ENCODE data around the gene ZNF564.
"Not testable (repeated sequence)": the region's sequence is repeated elsewhere in the genome, so short reads cannot be mapped to it uniquely, and the experiment has no call there.

Gene ZNF564

DNA sequence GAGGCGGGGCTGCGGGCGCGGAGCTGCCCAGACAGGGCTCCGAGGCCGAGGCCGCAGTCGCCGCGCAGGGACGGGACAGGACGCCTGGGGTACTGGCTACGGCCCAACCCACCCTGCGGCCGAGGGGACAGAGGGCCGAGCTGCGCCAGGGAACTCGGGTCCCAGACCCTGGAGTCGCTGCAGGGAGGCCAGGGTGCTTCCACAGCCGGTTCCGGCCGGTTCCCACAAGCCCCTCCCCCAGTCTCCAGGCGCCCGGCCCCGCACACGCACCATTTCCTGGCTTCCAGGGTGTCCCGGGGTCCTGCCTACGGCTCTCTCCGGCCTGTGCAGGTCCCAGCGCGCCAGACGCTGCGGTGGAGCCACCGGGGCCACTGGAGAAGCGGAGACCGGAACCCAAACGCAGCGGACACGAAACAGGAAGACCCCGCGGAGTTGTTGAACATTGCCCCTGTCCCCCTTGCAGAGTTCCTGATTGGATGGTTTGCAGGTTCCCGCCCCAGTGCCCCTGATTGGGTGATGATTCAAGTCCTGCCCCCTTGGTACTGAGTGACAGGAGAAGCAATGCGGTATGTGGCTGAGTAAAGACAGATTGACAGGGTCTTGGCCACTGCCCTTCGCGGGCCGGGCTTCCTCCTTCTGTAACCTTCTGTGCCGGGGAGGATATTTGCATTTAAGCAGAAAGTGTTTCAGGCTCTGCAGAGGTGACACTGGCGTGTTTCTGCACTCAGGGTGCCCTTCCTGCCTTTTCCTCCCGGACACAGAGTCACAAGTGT lies at the start of gene ZNF564:
TSS of gene ZNF564 (minus strand) at position 423 of the 773 bp plus-strand sequence. CDS start at position 273, 150 bp downstream.
- peak; percentile 99 for DNase-seq (ENCODE audit: low spot score)

DNA sequence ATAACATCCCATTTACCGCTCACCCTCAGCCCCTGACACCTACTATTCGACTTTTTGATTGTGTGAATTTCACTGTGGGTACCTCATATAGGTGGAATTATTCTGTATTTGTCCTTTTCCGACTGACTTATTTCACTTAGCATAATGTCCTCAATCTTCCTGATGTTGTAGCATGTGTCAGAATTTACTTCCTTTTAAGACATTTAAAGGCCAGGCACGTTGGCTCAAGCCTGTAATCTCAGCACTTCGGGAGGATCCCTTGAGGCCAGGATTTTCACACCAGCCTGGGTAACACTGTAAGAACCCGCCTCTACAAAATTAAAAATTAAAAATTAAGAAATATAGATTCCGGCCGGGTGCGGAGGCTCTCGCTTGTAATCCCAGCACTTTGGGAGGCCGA lies 46.3 kb upstream of the ZNF564 start:
- no peak for DNase-seq (ENCODE audit: low spot score)

DNA sequence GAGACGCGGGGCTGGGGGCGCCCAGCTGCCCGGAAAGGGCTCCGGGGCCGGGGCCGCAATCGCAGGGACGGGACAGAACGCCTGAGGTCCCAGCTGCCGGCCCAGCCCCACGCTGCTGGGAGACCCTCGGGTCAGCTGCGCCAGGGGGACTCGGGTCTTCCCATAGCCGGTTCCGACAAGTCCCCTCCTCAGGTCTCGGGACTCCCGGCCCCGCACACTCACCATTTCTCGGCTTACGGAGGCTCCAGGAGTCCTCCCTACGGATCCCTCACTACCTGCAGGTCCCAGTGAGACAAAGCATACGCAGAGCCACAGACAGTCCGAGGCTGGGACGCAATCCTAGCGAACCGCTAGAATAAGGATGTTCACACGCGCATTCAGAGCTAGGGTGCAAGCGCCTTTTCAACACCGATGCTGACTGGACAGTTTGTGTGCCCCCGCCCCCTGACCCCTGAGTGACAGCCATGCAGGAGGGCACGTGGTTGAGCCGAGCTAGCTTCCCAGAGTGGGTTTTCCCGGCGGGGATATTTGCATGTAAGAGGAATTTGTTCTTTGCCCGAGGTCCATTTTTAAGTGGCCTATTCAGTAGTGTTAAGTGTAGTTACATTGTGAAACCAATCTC lies 45.8 kb upstream of the ZNF564 start:
- no peak for DNase-seq (ENCODE audit: low spot score)

DNA sequence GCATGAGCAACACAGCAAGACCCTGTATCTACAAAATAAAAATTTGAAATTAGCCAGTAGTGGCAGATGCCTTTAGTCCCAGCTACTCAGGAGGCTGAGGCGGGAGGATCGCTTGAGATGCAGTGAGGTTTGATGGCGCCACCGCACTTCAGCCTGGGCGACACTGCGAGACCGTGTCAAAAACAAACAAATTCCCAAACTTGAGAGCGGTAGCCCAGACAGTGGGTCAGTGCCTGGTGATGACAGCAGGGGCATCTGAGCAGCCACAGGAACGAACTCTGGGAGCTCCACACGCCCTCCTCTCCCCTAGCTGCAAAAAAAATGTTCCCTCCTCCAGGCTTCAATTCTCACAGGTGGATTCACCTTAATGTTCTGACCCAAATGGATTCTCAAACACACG lies 45.2 kb upstream of the ZNF564 start:
- DNase-seq (ENCODE audit: low spot score) = no peak

DNA sequence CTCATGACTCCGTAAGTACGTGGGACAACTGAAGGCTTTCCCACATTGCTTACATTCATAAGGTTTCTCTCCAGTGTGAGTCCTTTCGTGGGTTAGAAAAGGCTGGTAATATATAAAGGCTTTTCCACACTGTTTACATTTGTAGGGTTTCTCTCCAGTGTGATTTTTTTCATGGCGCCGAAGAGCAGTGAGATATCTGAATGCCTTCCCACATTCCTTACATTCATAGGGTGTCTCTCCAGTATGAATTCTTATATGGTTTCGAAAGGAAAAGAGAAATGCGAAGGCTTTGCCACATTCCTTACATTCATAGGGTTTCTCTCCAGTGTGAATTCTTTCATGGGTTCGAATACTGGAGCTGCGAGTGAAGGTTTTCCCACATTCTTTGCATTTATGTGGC lies 29.8 kb upstream of the ZNF564 start:
- no peak for DNase-seq (ENCODE audit: low spot score)

DNA sequence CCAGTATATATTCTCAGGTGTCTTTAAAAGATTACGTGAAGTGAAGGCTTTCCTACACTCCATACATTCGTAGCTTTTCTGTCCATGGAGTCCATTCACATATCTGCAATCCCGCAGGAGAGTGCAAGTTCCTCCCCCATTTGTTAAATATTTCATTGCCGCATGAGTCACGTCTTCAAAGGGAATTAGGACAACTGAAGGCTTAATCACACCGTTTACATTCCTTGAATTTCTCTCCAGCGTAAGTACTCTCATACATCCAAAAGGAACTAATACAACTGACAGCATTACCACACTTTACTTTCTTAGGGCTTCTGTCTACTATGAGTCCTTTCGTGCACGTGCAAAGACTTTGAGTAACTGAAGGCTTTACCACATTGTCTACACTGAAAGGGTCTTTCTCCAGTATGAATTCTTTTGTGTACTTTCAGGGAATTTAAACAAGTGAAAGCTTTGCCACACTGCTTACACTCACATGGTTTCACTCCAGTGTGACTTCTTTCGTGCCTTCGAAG lies 29.0 kb upstream of the ZNF564 start:
- no peak for DNase-seq (ENCODE audit: low spot score)

DNA sequence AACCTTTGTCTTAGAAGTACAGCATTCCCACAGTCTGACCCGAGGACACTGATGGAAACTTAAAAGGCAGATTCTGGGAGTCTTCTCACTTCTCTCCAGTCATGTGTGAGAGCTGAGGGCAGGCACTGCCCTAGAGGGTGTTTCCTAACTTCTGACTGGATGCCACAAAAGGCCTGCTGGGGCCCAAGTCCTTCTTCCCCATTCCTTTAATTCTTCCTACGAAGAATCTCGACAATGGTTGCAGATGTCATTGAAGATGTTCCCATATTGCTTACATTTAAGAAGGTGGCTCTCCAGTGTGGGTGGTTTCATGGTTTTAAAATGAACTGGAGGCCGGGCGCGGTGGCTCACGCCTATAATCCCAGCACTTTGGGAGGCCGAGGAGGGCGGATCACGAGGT lies 27.4 kb upstream of the ZNF564 start:
- no peak for DNase-seq (ENCODE audit: low spot score)

DNA sequence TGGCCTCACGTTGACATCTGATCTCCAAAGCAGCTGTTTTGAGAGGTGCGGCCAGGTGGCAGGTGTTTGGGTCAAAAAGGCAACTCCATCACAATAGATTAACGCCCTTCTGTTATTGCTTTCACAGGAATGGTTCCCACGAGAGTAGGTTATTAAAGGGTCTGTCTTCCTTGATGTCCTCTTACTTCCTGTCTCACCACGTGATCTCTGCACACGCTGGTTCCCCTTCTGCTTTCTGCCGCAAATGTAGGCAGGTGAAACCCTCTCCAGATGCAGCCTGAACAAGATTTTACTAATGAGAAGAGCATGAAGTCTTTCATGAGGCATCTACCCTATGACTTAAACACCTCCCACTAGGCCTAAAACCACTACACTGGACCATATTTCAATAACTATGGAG lies 22.8 kb upstream of the ZNF564 start:
- peak; percentile 62 for DNase-seq (ENCODE audit: low spot score)

DNA sequence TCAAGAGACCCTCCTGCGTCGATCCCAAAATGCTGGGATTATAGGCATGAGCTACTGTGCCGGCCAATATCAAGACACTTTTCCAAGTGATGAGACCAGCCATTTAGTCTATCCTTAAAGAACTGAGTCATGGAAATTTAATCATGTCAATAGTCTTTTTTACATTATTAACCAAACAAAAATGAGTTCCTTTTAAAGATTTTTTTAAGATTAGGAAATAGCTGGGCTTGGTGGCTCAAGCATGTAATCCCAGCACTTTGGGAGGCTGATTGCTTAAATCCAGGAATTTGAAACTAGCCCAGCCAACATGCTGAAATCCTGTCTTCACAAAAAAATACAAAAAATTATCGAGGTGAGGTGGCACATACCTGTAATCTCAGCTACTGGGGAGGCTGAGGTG lies 16.7 kb upstream of the ZNF564 start:
- DNase-seq (ENCODE audit: low spot score) = no peak

DNA sequence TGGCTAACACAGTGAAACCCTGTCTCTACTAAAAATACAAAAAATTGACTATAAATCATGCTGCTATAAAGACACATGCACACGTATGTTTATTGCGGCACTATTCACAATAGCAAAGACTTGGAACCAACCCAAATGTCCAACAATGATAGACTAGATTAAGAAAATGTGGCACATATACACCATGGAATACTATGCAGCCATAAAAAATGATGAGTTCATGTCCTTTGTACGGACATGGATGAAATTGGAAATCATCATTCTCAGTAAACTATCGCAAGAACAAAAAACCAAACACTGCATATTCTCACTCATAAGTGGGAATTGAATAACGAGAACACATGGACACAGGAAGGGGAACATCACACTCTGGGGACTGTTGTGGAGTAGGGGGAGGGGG lies 15.1 kb upstream of the ZNF564 start:
- DNase-seq (ENCODE audit: low spot score) = not testable (repeated sequence)

DNA sequence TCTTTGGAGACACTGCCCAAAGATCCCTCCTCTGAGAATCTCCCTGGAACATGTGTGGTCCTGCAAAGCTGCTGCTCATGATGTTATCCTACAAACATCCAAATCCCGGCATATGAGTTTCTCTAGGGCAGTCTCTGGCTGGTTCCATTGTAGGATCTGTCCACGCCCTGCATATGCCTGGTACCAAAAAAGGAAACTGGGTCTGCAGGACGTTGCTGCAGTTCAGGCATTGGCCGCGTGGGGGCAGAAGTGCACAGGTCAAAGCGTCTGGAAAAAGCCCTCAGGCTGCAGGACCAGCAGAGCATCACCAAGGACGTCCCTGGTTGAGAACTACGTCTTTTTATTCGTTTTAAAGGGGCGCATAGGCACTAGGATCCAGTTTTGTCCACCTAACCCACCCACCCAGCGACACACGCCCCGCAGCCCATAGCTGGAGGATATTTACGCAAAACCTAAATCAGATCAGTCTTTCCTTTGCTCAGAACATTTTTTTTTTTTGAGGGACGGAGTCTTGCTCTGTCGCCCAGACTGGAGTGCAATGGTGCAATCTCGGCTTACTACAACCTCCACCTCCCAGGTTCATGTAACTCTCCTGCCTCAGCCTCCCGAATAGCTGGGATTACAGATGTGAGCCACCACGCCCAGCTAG lies 12.9 kb upstream of the ZNF564 start:
- DNase-seq (ENCODE audit: low spot score) = peak; percentile 91

DNA sequence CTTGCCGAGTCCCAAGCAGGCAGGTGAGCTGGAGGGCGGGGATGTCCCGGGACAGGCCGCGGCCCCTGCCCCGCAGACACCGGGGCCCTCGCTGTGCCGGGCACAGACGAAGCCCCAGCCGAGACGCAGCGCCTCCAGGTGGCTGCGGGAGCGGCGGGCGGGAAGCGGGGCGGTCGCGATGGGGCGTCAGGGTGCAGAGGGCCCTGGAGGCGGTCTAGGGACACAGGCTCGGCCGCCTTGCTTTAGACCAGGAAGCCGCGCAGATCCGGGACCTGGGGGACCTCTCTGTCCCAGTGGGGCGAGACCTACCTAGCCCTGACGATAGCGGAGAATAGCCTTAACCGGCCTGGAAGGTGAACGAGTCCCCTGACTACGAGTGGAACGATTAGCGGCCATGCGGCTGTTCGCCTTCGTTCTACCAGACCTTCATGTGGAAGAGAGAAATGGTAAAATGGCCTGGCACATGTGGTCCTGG lies 4.2 kb upstream of the ZNF564 start:
- DNase-seq (ENCODE audit: low spot score) = no peak

DNA sequence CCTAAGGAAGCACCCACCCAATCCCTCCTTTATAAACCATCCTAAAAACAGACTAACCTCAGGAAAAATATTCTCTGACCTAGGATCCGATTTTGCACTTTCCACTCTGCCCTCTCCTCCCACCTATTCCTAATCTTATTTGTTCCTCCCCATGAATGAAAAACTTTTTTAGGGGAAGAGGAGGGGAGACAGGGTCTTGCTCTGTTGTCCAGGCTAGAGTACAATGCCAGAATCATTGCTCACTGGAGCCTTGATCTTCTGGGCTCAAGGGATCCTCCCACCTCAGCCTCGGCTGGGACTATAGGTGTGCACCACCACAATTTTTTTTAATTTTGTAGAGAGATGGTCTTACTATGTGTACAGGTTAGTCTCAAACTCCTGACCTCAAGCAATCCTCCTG lies 4.4 kb downstream of the ZNF564 start:
- DNase-seq (ENCODE audit: low spot score) = no peak

DNA sequence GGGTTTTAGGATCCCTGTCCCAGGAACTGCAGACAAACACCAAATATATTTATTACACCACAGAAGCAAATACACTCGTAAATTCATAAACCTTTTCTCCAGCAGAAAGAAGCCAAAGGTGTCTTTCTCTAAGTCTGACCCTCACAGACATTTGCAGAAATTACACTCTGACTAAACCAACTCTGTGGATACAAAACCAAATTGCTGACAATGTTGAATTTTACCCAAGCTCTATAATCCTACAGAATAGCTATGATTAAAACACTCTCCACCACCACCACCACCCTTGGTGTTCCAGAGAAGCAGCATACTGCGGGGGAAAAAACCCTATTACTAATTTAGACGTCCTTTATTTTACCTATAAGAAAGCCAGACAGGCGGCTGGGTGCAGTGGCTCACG lies 5.2 kb downstream of the ZNF564 start:
- no peak for DNase-seq (ENCODE audit: low spot score)

DNA sequence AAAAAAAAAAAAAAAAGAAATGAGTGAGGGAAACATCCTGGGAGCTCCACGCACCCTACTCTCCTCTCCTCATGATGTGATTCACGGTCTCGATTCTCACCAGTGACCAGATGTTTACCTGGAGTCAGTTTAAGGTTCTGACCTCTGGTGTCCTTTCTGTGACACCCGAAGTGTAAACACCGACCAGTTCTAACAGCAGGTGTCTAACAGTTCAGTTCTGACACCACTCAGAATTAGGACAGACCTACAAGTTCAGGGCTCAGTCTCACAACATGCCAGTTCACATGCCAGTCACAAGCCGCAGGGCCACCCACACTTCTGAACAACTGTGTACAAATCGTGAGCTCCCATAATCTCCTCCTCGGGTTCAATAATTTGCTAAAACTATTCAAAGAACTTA lies 6.0 kb downstream of the ZNF564 start:
- DNase-seq (ENCODE audit: low spot score) = no peak

DNA sequence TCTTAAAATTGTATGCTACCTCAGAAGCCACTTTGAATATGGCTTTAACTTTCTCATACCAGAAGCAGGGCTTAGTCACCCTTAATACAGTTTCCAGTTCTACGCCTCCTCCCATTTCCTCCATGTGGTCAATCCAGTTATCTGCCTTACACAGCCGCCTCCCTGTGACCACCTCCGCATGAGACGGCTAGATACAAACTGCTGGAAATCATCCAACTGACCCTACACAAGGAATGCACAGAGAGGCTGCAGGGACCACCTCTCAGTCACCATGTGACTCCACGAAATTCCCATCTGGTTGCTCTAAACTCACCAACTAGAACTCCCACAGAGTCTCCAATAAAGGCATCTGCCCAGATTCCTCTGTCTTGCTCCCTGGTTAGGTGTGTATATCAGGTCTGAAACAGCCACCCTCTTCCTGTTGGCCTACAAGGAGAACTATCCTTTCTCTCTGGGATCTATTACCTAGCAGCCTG lies 6.8 kb downstream of the ZNF564 start:
- no peak for DNase-seq (ENCODE audit: low spot score)

DNA sequence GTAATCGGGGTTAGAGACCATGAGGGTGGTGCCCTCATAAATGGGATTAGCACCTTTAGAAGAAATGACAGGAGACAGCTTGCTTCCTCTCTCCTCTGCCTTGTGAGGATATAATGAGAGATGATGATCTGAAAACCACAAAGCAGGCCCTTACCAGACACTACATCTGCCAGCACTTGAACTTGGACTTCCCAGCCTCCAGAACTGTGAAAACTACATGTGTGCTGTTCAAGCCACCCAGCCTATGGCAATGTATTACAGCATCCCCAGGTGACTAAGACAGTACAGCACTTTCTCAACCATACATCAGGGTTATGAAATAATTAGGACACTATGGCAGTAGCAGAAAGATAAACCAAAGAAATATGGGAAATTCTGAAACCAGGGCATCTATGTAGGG lies 7.4 kb downstream of the ZNF564 start:
- DNase-seq (ENCODE audit: low spot score) = no peak

DNA sequence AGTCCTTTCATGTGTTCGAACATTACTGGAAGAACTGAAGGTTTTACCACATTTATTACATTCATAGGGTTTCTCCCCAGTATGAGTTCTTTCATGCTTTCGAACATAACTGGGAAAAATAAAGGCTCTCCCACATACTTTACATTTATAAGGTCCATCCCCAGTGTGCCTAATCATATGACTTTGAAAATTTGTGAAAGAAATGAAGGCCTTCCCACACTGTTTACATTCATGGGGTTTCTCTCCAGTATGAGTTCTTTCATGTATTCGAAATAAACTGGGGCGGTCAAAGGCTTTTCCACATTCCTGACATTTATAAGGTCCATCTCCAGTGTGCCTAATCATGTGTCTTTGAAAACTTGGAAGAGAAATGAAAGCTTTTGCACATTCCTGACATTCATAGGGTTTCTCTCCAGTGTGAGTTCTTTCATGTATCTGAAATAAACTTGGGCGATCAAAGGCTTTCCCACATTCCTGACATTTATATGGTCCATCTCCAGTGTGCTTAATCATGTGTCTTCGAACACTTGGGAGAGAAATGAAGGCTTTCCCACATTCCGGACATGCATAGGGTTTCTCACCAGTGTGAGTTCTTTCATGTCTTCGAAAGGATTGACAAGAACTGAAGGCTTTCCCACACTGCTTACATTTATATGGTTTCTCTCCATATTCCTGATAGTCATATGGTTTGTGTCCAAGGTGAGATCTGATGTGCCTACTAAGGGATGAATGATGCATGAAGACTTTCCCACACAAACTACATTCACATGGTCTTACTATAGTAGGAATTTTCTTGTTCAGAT lies 24.0 kb downstream of the ZNF564 start:
- peak; percentile 21 for DNase-seq (ENCODE audit: low spot score)

DNA sequence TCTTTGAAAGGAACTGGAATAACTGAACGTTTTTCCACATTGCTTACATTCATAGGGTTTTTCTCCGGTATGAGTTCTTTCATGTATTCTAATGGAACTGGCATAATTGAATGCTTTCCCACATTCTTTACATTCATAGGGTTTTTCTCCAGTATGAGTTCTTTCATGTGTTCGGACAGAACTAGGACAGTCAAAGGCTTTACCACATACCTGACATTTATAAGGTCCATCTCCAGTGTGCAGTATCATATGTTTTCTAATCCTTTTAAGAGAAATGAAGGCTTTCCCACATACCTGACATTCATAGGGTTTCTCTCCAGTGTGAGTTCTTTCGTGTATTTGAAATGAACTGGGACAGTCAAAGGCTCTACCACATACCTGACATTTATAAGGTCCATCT lies 24.7 kb downstream of the ZNF564 start:
- DNase-seq (ENCODE audit: low spot score) = no peak

DNA sequence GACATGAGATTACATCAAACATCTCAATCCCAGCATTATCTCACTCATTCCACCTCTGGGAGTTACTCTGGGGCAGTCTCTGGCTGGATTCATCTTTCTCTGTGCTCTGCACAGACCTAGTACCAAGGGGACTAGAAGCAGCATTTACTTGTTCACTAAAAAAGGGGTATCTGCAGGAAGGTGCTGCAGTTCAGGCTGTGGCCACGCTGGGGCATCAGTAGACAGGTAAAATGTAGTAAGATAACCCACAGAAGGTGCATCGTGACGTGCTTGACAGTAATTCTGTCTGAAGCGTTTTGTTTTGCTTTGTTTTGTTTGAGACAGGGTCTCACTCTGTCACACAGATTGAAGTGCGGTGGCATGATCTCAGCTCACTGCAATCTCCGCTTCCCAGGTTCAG lies 29.3 kb downstream of the ZNF564 start:
- DNase-seq (ENCODE audit: low spot score) = peak; percentile 79

DNA sequence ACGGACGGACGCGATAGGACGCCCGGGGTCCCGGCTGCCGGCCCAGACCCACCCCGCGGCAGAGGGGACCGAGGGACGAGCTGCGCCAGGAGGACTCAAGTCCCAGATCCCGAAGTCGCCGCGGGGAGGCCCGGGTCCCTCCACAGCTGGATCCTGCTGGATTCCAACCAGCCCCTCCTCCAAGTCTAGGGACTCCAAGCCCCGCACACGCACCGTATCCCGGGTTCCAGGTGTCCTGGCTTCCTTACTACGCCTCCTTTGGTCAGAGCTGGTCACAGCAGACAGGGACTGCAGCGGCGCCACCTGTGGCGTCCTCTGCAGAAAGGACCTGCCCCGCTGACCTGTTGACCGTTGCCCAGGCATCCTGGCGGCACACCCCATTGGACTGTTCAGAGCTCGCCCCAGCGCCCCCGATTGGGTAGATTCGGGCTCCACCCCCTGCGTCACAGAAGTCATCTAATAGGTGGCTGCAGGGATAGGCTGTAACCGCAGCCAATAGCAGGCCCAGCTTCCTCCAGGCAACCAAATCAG lies 37.7 kb downstream of the ZNF564 start:
- no peak for DNase-seq (ENCODE audit: low spot score)

DNA sequence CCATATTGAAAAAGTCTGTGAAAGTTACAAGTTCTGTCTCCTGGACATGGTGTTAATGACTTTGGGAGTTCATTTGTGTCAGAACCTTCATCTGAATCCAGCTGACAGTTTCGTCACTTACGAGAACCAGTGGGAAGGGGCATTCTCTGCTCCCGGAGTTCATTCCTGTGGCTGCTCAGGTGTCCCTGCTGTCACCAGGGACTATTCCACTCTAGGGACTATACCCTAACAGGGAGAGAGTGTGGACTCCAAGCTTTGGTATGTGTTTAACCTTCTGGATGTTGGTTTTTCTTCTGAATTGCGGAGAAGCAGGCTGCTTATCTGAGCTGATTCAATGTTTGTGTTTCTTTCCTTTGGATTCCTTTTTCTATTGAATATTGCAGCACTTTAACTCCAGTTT lies 54.2 kb downstream of the ZNF564 start:
- no peak for DNase-seq (ENCODE audit: low spot score)
